C4-2B (cell line): Measurements from ENCODE around the gene LMBR1.

ENCODE experiments used
- CTCF ChIP-seq: fragments of 450-650 bp; conservative IDR thresholded peaks from 2 replicates; pipeline ENCODE4 v1.5.1; 2017; ENCODE audit warnings: mild to moderate bottlenecking
- ZFX ChIP-seq: fragments of 450-650 bp; IDR thresholded peaks from 2 replicates; pipeline ENCODE4 v1.6.1; 2017

DNA sequence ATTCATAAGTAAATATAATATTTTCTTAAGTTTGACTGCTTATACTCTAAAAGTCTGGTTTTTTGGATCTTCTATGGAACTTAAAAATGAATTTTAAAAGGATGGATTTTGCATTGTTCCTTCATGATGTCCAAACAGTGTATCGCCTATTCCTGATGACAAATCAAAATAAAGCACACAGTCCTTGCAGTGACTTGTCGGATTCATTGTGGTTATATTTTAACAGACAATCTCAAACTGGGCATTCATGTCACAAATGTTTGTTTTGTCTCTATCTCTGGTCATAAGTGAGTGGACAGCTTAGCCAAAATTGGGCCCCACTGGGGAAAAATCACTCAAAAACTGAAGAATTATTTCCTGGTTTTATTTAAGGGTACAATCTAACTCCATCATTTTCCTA lies 74.8 kb downstream of the LMBR1 start:
- TF ChIP-seq CTCF (no peak), ZFX (no peak)
